ENCODE data around the gene USP9X. TPM values are rescaled to one million over a fixed set of nuclear protein-coding genes. Genes with fewer than 3 reads are reported as not detected.

USP9X gene
- total RNA-seq, 1 donor from 2014 or later, result 59.4 TPM

DNA sequence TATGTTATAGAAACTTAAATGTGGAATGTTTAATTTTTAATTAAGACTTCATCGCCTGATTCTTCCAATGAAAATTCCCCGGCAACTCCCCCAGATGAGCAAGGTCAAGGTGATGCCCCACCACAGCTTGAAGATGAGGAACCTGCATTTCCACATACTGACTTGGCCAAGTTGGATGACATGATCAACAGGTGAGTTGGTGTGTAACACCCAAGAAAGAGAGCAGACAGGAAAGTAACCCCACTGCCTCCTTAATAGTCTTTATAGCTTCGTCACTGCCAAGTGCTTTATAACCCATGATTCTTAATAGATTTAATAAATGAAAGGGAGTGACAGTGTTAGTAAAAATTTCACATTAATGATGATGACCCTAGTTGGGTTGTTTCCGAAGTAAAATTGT lies 43.7 kb downstream of the USP9X start:
- Mint-ChIP-seq H3K36me3 (peaks cover 13% of the 10 kb centered on the region), H3K4me3 (no peak overlapping the region), H3K4me1 (ENCODE audit: unreplicated experiment) (no peaks in the 10 kb centered on the region), H3K27ac (no peak overlapping the region), H3K9me3 (no peaks in the 10 kb centered on the region), H3K27me3 (no peaks in the 10 kb centered on the region)
- TF ChIP-seq, protein P1, sequence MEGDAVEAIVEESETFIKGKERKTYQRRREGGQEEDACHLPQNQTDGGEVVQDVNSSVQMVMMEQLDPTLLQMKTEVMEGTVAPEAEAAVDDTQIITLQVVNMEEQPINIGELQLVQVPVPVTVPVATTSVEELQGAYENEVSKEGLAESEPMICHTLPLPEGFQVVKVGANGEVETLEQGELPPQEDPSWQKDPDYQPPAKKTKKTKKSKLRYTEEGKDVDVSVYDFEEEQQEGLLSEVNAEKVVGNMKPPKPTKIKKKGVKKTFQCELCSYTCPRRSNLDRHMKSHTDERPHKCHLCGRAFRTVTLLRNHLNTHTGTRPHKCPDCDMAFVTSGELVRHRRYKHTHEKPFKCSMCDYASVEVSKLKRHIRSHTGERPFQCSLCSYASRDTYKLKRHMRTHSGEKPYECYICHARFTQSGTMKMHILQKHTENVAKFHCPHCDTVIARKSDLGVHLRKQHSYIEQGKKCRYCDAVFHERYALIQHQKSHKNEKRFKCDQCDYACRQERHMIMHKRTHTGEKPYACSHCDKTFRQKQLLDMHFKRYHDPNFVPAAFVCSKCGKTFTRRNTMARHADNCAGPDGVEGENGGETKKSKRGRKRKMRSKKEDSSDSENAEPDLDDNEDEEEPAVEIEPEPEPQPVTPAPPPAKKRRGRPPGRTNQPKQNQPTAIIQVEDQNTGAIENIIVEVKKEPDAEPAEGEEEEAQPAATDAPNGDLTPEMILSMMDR (conservative IDR thresholded peaks at IDR 0.05), result no peak
- no peak for DNase-seq (ENCODE audit: extremely low spot score, unreplicated experiment)

DNA sequence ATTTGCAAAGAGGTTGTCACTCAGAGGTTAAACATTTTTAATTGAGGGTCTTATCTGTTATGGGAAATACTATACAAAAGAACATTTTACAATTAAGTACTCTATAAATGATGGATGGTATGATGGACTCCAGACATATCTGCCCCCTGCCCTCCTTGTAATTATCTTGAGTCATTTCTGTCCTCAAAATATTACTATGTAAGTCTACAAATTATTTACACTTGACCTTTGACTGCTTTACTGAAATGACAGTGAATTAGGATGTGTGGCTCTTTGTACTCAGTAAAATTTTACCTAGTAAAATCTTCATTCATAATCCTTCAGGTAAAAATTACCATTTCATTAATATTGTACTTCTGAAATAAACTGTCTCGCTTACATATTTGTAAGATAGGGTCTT lies 46.5 kb downstream of the USP9X start:
- H3K27ac Mint-ChIP-seq, result no peak overlapping the region
- no peak overlapping the region for H3K4me3 Mint-ChIP-seq
- TF ChIP-seq, protein P1 (conservative IDR thresholded peaks at IDR 0.05), result no peak
- no peaks in the 10 kb centered on the region for H3K27me3 Mint-ChIP-seq
- no peak for DNase-seq (ENCODE audit: extremely low spot score, unreplicated experiment)
- H3K4me1 Mint-ChIP-seq (ENCODE audit: unreplicated experiment), result no peaks in the 10 kb centered on the region
- no peaks in the 10 kb centered on the region for H3K9me3 Mint-ChIP-seq
- H3K36me3 Mint-ChIP-seq, result peaks cover 20% of the 10 kb centered on the region

DNA sequence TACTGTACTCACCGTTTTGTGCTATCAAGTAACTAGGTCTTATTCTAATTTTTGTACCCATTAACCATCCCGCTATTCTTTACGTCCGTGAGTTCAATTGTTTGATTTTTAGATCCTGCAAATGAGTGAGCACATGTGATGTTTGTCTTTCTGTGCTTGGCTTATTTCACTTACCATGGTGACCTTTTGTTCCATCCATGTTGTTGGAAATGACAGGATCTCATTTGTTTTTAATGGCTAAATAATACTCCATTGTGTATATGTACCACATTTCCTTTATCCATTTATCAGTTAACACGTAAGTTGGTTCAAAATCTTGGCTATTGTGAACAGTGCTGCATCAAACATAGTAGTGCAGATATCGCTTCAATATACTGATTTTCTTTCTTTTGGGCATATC lies 48.3 kb downstream of the USP9X start:
- H3K27me3 Mint-ChIP-seq, result no peaks in the 10 kb centered on the region
- no peaks in the 10 kb centered on the region for H3K9me3 Mint-ChIP-seq
- H3K36me3 Mint-ChIP-seq, result peaks cover 24% of the 10 kb centered on the region
- no peak overlapping the region for H3K27ac Mint-ChIP-seq
- H3K4me1 Mint-ChIP-seq (ENCODE audit: unreplicated experiment), result no peaks in the 10 kb centered on the region
- no peak for DNase-seq (ENCODE audit: extremely low spot score, unreplicated experiment)
- TF ChIP-seq, protein P1 (conservative IDR thresholded peaks at IDR 0.05), result no peak
- H3K4me3 Mint-ChIP-seq, result no peak overlapping the region

DNA sequence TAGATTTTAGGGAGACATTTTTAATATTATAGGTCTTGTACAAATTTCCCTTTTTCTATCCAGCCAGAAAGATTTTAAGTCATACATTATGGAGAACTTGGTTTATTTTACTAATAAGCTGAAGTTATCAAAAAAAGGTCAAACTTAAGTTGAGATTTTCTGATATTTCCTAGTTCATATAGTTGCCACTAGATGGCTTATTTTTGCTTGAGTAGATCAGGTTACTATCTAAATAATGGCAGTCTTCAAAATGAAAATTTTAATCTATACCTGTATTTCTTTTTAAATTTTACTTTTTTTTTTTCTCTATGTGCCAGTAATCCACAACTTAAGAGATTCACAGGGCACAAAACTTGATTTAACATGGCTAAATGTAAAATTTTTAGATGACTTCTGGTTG lies 52.3 kb downstream of the USP9X start:
- H3K4me3 Mint-ChIP-seq, result no peak overlapping the region
- peaks cover 20% of the 10 kb centered on the region for H3K36me3 Mint-ChIP-seq
- no peaks in the 10 kb centered on the region for H3K9me3 Mint-ChIP-seq
- DNase-seq (ENCODE audit: extremely low spot score, unreplicated experiment), result no peak
- H3K27me3 Mint-ChIP-seq, result no peaks in the 10 kb centered on the region
- no peaks in the 10 kb centered on the region for H3K4me1 Mint-ChIP-seq (ENCODE audit: unreplicated experiment)
- no peak overlapping the region for H3K27ac Mint-ChIP-seq
- TF ChIP-seq, protein P1 (conservative IDR thresholded peaks at IDR 0.05), result peak; percentile 71

DNA sequence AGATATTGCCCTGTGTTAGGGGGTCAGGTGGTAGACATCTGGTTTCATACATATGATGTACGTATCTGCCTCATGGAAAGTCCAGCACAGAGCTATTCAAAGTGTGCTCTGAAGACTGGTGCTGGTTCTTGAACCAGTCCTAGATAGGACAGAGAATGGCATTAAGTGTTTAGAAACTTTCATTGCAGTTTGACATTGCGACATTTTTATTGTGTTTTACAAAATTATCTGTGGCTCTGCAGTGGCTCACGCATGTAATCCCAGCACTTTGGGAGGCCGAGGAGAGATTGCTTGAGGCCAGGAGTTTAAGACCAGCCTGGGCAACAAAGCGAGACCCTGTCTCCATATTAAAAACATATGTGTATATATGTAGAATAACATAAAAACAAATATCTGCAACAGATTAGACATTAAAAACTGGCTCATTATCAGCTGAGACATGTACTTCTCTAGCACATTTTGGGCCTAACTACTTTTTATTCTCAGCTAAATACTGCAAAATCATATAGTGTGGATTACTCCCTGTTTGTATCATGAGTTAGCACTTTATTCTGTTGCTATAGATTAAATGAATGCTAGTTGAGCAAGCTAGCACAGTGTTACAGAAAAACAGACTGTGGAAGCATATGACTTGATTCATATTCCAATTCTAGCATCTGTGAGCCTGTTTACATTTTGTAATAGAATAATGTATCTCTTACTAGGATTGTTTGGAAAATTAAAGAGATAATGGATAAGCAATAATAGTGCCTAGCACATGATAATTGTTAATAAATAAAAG lies 57.1 kb downstream of the USP9X start:
- no peak overlapping the region for H3K27ac Mint-ChIP-seq
- H3K4me3 Mint-ChIP-seq, result no peak overlapping the region
- TF ChIP-seq, protein P1 (conservative IDR thresholded peaks at IDR 0.05), result no peak
- H3K36me3 Mint-ChIP-seq, result peaks cover 7% of the 10 kb centered on the region
- no peaks in the 10 kb centered on the region for H3K4me1 Mint-ChIP-seq (ENCODE audit: unreplicated experiment)
- no peaks in the 10 kb centered on the region for H3K27me3 Mint-ChIP-seq
- DNase-seq (ENCODE audit: extremely low spot score, unreplicated experiment), result no peak
- no peaks in the 10 kb centered on the region for H3K9me3 Mint-ChIP-seq
